Cardiac muscle cell (in vitro differentiated cells and primary cell): ENCODE measurements around the gene STK17A. TPM values are rescaled to one million over a fixed set of nuclear protein-coding genes. Genes with fewer than 3 reads are reported as not detected.
A peak's percentile ranks its signal among the peaks of the same experiment; 100 is the strongest.

Experiments used
- DNase-seq, 2 donors: peaks; one replicate each; pipeline versions ENCODE4 v3.0.0 to v3.0.0-alpha.2; 2010 to 2017; ENCODE audit warnings: low read depth in 1 of 2, low spot score in 1 of 2
- H3K27ac ChIP-seq: fragments of 200-600 bp; sonication (generic); 2 replicates; pipeline ENCODE4 v1.5.1; 2016
- H3K27me3 ChIP-seq: fragments of 200-600 bp; sonication (generic); 2 replicates; pipeline ENCODE4 v1.6.0; 2016; ENCODE audit warnings: control low read depth
- H3K36me3 ChIP-seq: fragments of 200-600 bp; sonication (generic); 2 replicates; pipeline ENCODE4 v1.5.1; 2016; ENCODE audit warnings: control low read depth
- H3K4me1 ChIP-seq: fragments of 200-600 bp; sonication (generic); 2 replicates; pipeline ENCODE4 v1.8.1; 2017; ENCODE audit warnings: low read depth, mild to moderate bottlenecking, mixed run types
- H3K4me3 ChIP-seq: fragments of 200-600 bp; sonication (generic); 2 replicates; pipeline ENCODE4 v1.5.1; 2016; ENCODE audit warnings: mild to moderate bottlenecking
- H3K9me3 ChIP-seq: fragments of 200-600 bp; sonication (generic); 2 replicates; pipeline ENCODE4 v1.5.1; 2017; ENCODE audit warnings: low read depth, mild to moderate bottlenecking, control low read depth
- CTCF ChIP-seq: IDR thresholded peaks from 2 replicates; pipeline ENCODE4 v1.5.1; 2012; ENCODE audit warnings: low read depth, mild to moderate bottlenecking, low read length
- polyA plus RNA-seq: library from polyadenylated mRNA; unstranded; fragments of >200 nt; fragmentation: Nextera tagmentation; extraction: Ambion mirVana; gene quantifications from 2 replicates; pipeline ENCODE4 v1.2.1, GENCODE V29; 2016
- total RNA-seq: library from RNA; depleted of rRNA; stranded (reverse); fragments of >200 nt; gene quantifications from 2 replicates; pipeline ENCODE4 v1.2.3, GENCODE V29; 2016

Gene STK17A
- total and polyA plus RNA-seq, 2 experiments from 2014 or later: 18.0 to 30.4 TPM

GRCh38 chr7:43674559-43675436 is 91.9 kb downstream of the STK17A start:
- no peak overlapping the region for H3K4me3 ChIP-seq
- TF ChIP-seq CTCF: no peak
- no peak overlapping the region for H3K27ac ChIP-seq
- no peaks in the 10 kb centered on the region for H3K36me3 ChIP-seq
- DNase-seq: peak in 1 of 2 donors; percentile 66
- H3K4me1 ChIP-seq: peaks cover 6% of the 10 kb centered on the region
- no peaks in the 10 kb centered on the region for H3K27me3 ChIP-seq
- no peaks in the 10 kb centered on the region for H3K9me3 ChIP-seq

Other genes with a start within 250 kb of the STK17A start
- gene COA1, start 146.4 kb downstream of the STK17A start, total RNA-seq: 152 and 159 TPM in 2 replicates
- gene COA1, start 146.4 kb downstream of the STK17A start, polyA plus RNA-seq: 220 and 255 TPM in 2 replicates
- 34.0 and 39.2 TPM in 2 replicates for gene BLVRA, start 175.6 kb downstream of the STK17A start, total RNA-seq
- 79.2 and 84.4 TPM in 2 replicates for gene BLVRA, start 175.6 kb downstream of the STK17A start, polyA plus RNA-seq